Measurements from ENCODE around the gene TBC1D1. TPM values are rescaled to one million over a fixed set of nuclear protein-coding genes. Genes with fewer than 3 reads are reported as not detected.

The TBC1D1 gene
- total RNA-seq, 5 donors from 2014 or later (not counting 1 experiment from before 2014, with no cell fraction given): 46.3 to 58.1 (median 47.6) TPM

DNA sequence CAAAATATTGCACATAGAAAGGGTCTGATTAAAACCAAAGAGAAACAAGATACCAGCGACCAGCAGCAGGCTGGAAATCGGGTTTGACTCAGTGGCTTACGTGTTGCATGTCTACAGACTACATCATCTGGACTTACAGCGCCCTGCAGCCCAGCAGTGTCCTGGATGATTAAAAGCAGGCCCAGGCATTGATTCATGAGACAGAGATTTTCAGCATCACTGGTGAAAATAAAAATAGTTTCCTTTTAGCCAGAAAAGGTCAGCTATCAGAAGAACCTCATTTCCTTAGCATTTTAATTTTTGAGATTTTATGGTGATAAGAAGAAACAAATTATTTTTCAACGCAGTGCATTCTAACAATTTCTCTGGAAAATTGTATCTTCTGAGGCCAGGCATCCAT lies 259.9 kb downstream of the TBC1D1 start:
- H3K4me3 Mint-ChIP-seq: no peak overlapping the region

GRCh38 chr4:38151873-38152272 lies 261.0 kb downstream of the TBC1D1 start:
- Mint-ChIP-seq H3K4me3 (no peak overlapping the region), H3K27ac (no peak overlapping the region), H3K27me3 (no peaks in the 10 kb centered on the region), H3K4me1 (peaks cover 31 to 41% (median 39%) of the 10 kb centered on the region in 3 donors), H3K9me3 (no peaks in the 10 kb centered on the region), H3K36me3 (peaks cover 5% of the 10 kb centered on the region)
- ChIA-PET CTCF (no interaction called here), POLR2A (no interaction called here)
- no peak for DNase-seq
- peaks cover 14 to 22% of the 10 kb centered on the region in 2 experiments for H3K4me1 ChIP-seq (ENCODE audit: control insufficient read depth in 1 of 2, extremely low read depth in 1 of 2, insufficient read depth in 2 of 2, low read length in 2 of 2)
- no peaks in the 10 kb centered on the region for H3K36me3 ChIP-seq (ENCODE audit: control insufficient read depth in 2 of 2, extremely low read depth in 1 of 2, insufficient read depth in 1 of 2, low read length in 1 of 2)
- 100% methylated on average over 2 of the region's 6 CpGs for WGBS (ENCODE audit: insufficient coverage)
- no peak for ATAC-seq (replicated peaks in 1 of 4)
- no peaks in the 10 kb centered on the region for H3K9me3 ChIP-seq
- H3K27ac ChIP-seq (ENCODE audit: low read length): no peak overlapping the region
- H3K4me3 ChIP-seq (ENCODE audit: control insufficient read depth in 1 of 2, extremely low read depth in 1 of 2, low read length in 1 of 2): no peak overlapping the region
- no peaks in the 10 kb centered on the region for H3K27me3 ChIP-seq (replicated peaks in 1 of 2; ENCODE audit: control insufficient read depth in 2 of 2, extremely low read depth in 1 of 2, insufficient read depth in 2 of 2, low read length in 1 of 2)

More for the DNA sequence above, 259.9 kb downstream of the TBC1D1 start:
- WGBS (ENCODE audit: insufficient coverage): 93% methylated on average over 4 of the region's 5 CpGs
- Mint-ChIP-seq H3K4me1 (peaks cover 22 to 34% (median 31%) of the 10 kb centered on the region in 3 donors), H3K9me3 (no peaks in the 10 kb centered on the region), H3K36me3 (peaks cover 5% of the 10 kb centered on the region), H3K27ac (no peak overlapping the region), H3K27me3 (no peaks in the 10 kb centered on the region)
- Histone ChIP-seq H3K36me3 (ENCODE audit: control insufficient read depth in 2 of 2, extremely low read depth in 1 of 2, insufficient read depth in 1 of 2, low read length in 1 of 2) (no peaks in the 10 kb centered on the region), H3K9me3 (no peaks in the 10 kb centered on the region), H3K4me1 (ENCODE audit: control insufficient read depth in 1 of 2, extremely low read depth in 1 of 2, insufficient read depth in 2 of 2, low read length in 2 of 2) (peaks cover 13 to 21% of the 10 kb centered on the region in 2 experiments), H3K27ac (ENCODE audit: low read length) (no peak overlapping the region), H3K27me3 (replicated peaks in 1 of 2; ENCODE audit: control insufficient read depth in 2 of 2, extremely low read depth in 1 of 2, insufficient read depth in 2 of 2, low read length in 1 of 2) (no peaks in the 10 kb centered on the region), H3K4me3 (ENCODE audit: control insufficient read depth in 1 of 2, extremely low read depth in 1 of 2, low read length in 1 of 2) (no peak overlapping the region)
- ATAC-seq (replicated peaks in 1 of 4) (no peak), DNase-seq (no peak)
- POLR2A ChIA-PET: interaction anchor here in 1 of 2 donors (0.5 kb wide), 1 partner anchor 644 kb away, joined by 6 read pairs; no protein-coding TSS in a partner anchor
- CTCF ChIA-PET: no interaction called here

GRCh38 chr4:38152305-38152704 lies 261.4 kb downstream of the TBC1D1 start:
- Histone ChIP-seq H3K9me3 (no peaks in the 10 kb centered on the region), H3K4me3 (ENCODE audit: control insufficient read depth in 1 of 2, extremely low read depth in 1 of 2, low read length in 1 of 2) (no peak overlapping the region), H3K36me3 (ENCODE audit: control insufficient read depth in 2 of 2, extremely low read depth in 1 of 2, insufficient read depth in 1 of 2, low read length in 1 of 2) (no peaks in the 10 kb centered on the region), H3K27ac (ENCODE audit: low read length) (no peak overlapping the region), H3K27me3 (replicated peaks in 1 of 2; ENCODE audit: control insufficient read depth in 2 of 2, extremely low read depth in 1 of 2, insufficient read depth in 2 of 2, low read length in 1 of 2) (no peaks in the 10 kb centered on the region), H3K4me1 (ENCODE audit: control insufficient read depth in 1 of 2, extremely low read depth in 1 of 2, insufficient read depth in 2 of 2, low read length in 2 of 2) (peaks cover 14 to 24% of the 10 kb centered on the region in 2 experiments)
- Mint-ChIP-seq H3K36me3 (peaks cover 5% of the 10 kb centered on the region), H3K27ac (no peak overlapping the region), H3K9me3 (no peaks in the 10 kb centered on the region), H3K4me1 (peaks cover 35 to 44% (median 43%) of the 10 kb centered on the region in 3 donors), H3K27me3 (no peaks in the 10 kb centered on the region), H3K4me3 (no peak overlapping the region)
- DNase-seq (no peak), ATAC-seq (replicated peaks in 1 of 4) (no peak)
- WGBS (ENCODE audit: insufficient coverage): no CpG with 5 or more reads among the region's 1 CpG
- POLR2A ChIA-PET: no interaction called here
- CTCF ChIA-PET: interaction anchor here in 1 of 2 donors (0.5 kb wide), 1 partner anchor 537 kb away, joined by 3 read pairs; no protein-coding TSS in a partner anchor

DNA sequence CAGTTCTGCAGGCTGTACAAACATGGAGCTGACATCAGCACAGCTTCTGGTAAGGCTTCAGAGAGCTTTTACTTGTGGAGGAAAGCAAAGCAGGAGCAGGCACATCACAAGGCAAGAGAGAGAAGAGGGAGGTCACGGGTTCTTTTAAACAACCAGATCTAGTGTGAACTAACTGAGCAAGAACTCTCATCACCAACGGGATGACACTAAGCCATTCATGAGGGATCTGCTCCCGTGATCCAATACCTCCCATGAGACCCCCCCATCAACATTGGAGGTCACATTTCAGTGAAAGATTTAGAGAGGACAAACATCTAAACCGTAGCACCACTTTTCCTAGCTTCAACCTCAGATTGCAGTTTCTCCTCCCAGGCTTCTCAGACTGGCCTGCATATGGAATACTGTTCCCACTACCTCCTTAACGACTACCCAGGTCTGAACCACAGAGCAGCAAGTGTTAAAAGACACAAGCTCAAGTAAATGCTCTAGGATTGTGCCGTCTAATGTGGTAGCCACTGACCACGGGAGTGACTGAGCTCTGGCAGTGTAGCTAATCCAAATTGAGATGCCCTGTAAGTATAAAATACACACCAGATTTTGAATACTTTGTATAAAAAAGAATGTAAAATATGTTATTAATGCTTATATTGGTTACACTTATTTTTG lies 262.0 kb downstream of the TBC1D1 start:
- H3K27me3 Mint-ChIP-seq: no peaks in the 10 kb centered on the region
- 100% methylated on average over 2 of the region's 7 CpGs for WGBS (ENCODE audit: insufficient coverage)
- no peak overlapping the region for H3K4me3 Mint-ChIP-seq
- Histone ChIP-seq H3K36me3 (ENCODE audit: control insufficient read depth in 2 of 2, extremely low read depth in 1 of 2, insufficient read depth in 1 of 2, low read length in 1 of 2) (no peaks in the 10 kb centered on the region), H3K27me3 (replicated peaks in 1 of 2; ENCODE audit: control insufficient read depth in 2 of 2, extremely low read depth in 1 of 2, insufficient read depth in 2 of 2, low read length in 1 of 2) (no peaks in the 10 kb centered on the region), H3K4me3 (ENCODE audit: control insufficient read depth in 1 of 2, extremely low read depth in 1 of 2, low read length in 1 of 2) (no peak overlapping the region), H3K27ac (ENCODE audit: low read length) (no peak overlapping the region), H3K9me3 (no peaks in the 10 kb centered on the region), H3K4me1 (ENCODE audit: control insufficient read depth in 1 of 2, extremely low read depth in 1 of 2, insufficient read depth in 2 of 2, low read length in 2 of 2) (peaks cover 14 to 28% of the 10 kb centered on the region in 2 experiments)
- peaks cover 39 to 50% (median 47%) of the 10 kb centered on the region in 3 donors for H3K4me1 Mint-ChIP-seq
- ATAC-seq (replicated peaks in 1 of 4) (no peak), DNase-seq (no peak)
- ChIA-PET CTCF (interaction anchor here in 1 of 2 donors (0.5 kb wide), 1 partner anchor 536 kb away, joined by 3 read pairs; no protein-coding TSS in a partner anchor), POLR2A (interaction anchor here in 1 of 2 donors (0.5 kb wide), 1 partner anchor 149 kb away, joined by 8 read pairs; no protein-coding TSS in a partner anchor)
- H3K27ac Mint-ChIP-seq: no peak overlapping the region
- no peaks in the 10 kb centered on the region for H3K9me3 Mint-ChIP-seq
- H3K36me3 Mint-ChIP-seq: peaks cover 3% of the 10 kb centered on the region

- no peak for DNase-seq
- Mint-ChIP-seq H3K27me3 (no peaks in the 10 kb centered on the region), H3K9me3 (no peaks in the 10 kb centered on the region), H3K36me3 (no peaks in the 10 kb centered on the region), H3K4me1 (peaks cover 43 to 54% (median 52%) of the 10 kb centered on the region in 3 donors), H3K4me3 (peak overlapping the region in 1 of 3 donors; percentile 73), H3K27ac (no peak overlapping the region)
- Histone ChIP-seq H3K36me3 (ENCODE audit: control insufficient read depth in 2 of 2, extremely low read depth in 1 of 2, insufficient read depth in 1 of 2, low read length in 1 of 2) (no peaks in the 10 kb centered on the region), H3K9me3 (no peaks in the 10 kb centered on the region), H3K4me1 (ENCODE audit: control insufficient read depth in 1 of 2, extremely low read depth in 1 of 2, insufficient read depth in 2 of 2, low read length in 2 of 2) (peaks cover 14 to 28% of the 10 kb centered on the region in 2 experiments), H3K27me3 (replicated peaks in 1 of 2; ENCODE audit: control insufficient read depth in 2 of 2, extremely low read depth in 1 of 2, insufficient read depth in 2 of 2, low read length in 1 of 2) (no peaks in the 10 kb centered on the region), H3K27ac (ENCODE audit: low read length) (no peak overlapping the region), H3K4me3 (ENCODE audit: control insufficient read depth in 1 of 2, extremely low read depth in 1 of 2, low read length in 1 of 2) (no peak overlapping the region)
- ChIA-PET POLR2A (interaction anchor here in 1 of 2 donors (0.5 kb wide), 1 partner anchor 150 kb away, joined by 8 read pairs; no protein-coding TSS in a partner anchor), CTCF (no interaction called here)
- ATAC-seq (replicated peaks in 1 of 4): no peak
- 100% methylated on average over 1 of the region's 2 CpGs for WGBS (ENCODE audit: insufficient coverage)
Measured at GRCh38 chr4:38153387-38153760, 262.5 kb downstream of the TBC1D1 start.

GRCh38 chr4:38154252-38154651 lies 263.4 kb downstream of the TBC1D1 start:
- no peak for ATAC-seq (replicated peaks in 1 of 4)

More at GRCh38 chr4:38154252-38154651, 263.4 kb downstream of the TBC1D1 start:
- 71% methylated on average over 5 of the region's 5 CpGs for WGBS (ENCODE audit: insufficient coverage)
- no peaks in the 10 kb centered on the region for H3K9me3 ChIP-seq
- Mint-ChIP-seq H3K27ac (peak overlapping the region in 1 of 2 donors; percentile 16), H3K36me3 (no peaks in the 10 kb centered on the region), H3K4me1 (peaks cover 46 to 59% (median 58%) of the 10 kb centered on the region in 3 donors), H3K27me3 (no peaks in the 10 kb centered on the region), H3K4me3 (peak overlapping the region in 1 of 3 donors; percentile 73), H3K9me3 (no peaks in the 10 kb centered on the region)
- H3K27ac ChIP-seq (ENCODE audit: low read length): no peak overlapping the region
- H3K4me1 ChIP-seq (ENCODE audit: control insufficient read depth in 1 of 2, extremely low read depth in 1 of 2, insufficient read depth in 2 of 2, low read length in 2 of 2): peaks cover 14 to 28% of the 10 kb centered on the region in 2 experiments
- ChIA-PET CTCF (no interaction called here), POLR2A (no interaction called here)
- H3K36me3 ChIP-seq (ENCODE audit: control insufficient read depth in 2 of 2, extremely low read depth in 1 of 2, insufficient read depth in 1 of 2, low read length in 1 of 2): no peaks in the 10 kb centered on the region
- DNase-seq: no peak
- no peak overlapping the region for H3K4me3 ChIP-seq (ENCODE audit: control insufficient read depth in 1 of 2, extremely low read depth in 1 of 2, low read length in 1 of 2)
- H3K27me3 ChIP-seq (replicated peaks in 1 of 2; ENCODE audit: control insufficient read depth in 2 of 2, extremely low read depth in 1 of 2, insufficient read depth in 2 of 2, low read length in 1 of 2): no peaks in the 10 kb centered on the region

Measured in T-cell (primary cell).